ENCODE measurements around the gene PDE6A.
"Not testable (repeated sequence)": the region's sequence is repeated elsewhere in the genome, so short reads cannot be mapped to it uniquely, and the experiment has no call there.

PDE6A gene

GRCh38 chr5:149953436-149954121 lies 9.0 kb upstream of the PDE6A start:
- DNase-seq (ENCODE audit: low read depth in 2 of 2) = no peak

GRCh38 chr5:149951138-149951749 lies 6.7 kb upstream of the PDE6A start:
- no peak for DNase-seq (ENCODE audit: low read depth in 2 of 2)

- DNase-seq (ENCODE audit: low read depth in 2 of 2) = no peak
These were observed 4.4 kb upstream of the PDE6A start for GRCh38 chr5:149948993-149949392.

- no peak for DNase-seq (ENCODE audit: low read depth in 2 of 2)
These were observed 1.5 kb upstream of the PDE6A start for GRCh38 chr5:149946118-149946517.

GRCh38 chr5:149943177-149943949 lies 1.2 kb downstream of the PDE6A start:
- DNase-seq (ENCODE audit: low read depth in 2 of 2) = not testable (repeated sequence)

GRCh38 chr5:149942741-149943169 lies 1.8 kb downstream of the PDE6A start:
- not testable (repeated sequence) for DNase-seq (ENCODE audit: low read depth in 2 of 2)

- no peak for DNase-seq (ENCODE audit: low read depth in 2 of 2)
These were observed 2.4 kb downstream of the PDE6A start for GRCh38 chr5:149942199-149942598.

GRCh38 chr5:149941795-149942194 lies 2.8 kb downstream of the PDE6A start:
- DNase-seq (ENCODE audit: low read depth in 2 of 2) = no peak

GRCh38 chr5:149940941-149941644 lies 3.5 kb downstream of the PDE6A start:
- DNase-seq (ENCODE audit: low read depth in 2 of 2) = no peak

GRCh38 chr5:149940077-149940574 lies 4.5 kb downstream of the PDE6A start:
- no peak for DNase-seq (ENCODE audit: low read depth in 2 of 2)

GRCh38 chr5:149939546-149939945 lies 5.0 kb downstream of the PDE6A start:
- no peak for DNase-seq (ENCODE audit: low read depth in 2 of 2)

- no peak for DNase-seq (ENCODE audit: low read depth in 2 of 2)
These were observed 5.7 kb downstream of the PDE6A start for GRCh38 chr5:149938791-149939358.

GRCh38 chr5:149938279-149938678 lies 6.3 kb downstream of the PDE6A start:
- DNase-seq (ENCODE audit: low read depth in 2 of 2) = no peak

- no peak for DNase-seq (ENCODE audit: low read depth in 2 of 2)
These were observed 7.0 kb downstream of the PDE6A start for GRCh38 chr5:149937610-149938009.

- DNase-seq (ENCODE audit: low read depth in 2 of 2) = no peak
These were observed 7.9 kb downstream of the PDE6A start for GRCh38 chr5:149936700-149937091.

- no peak for DNase-seq (ENCODE audit: low read depth in 2 of 2)
These were observed 8.4 kb downstream of the PDE6A start for GRCh38 chr5:149936044-149936699.

GRCh38 chr5:149935431-149935901 lies 9.1 kb downstream of the PDE6A start:
- DNase-seq (ENCODE audit: low read depth in 2 of 2) = no peak

- DNase-seq (ENCODE audit: low read depth in 2 of 2) = no peak
These were observed 11.9 kb downstream of the PDE6A start for GRCh38 chr5:149932445-149933350.

GRCh38 chr5:149931992-149932436 lies 12.6 kb downstream of the PDE6A start:
- no peak for DNase-seq (ENCODE audit: low read depth in 2 of 2)

All from stimulated activated CD8-positive, alpha-beta memory T cell treated with anti-CD3 and anti-CD28 coated beads, Interleukin-7, amount 100 ng/mL, for 1 hour (primary cell).